GM18867 (cell line): Measurements from ENCODE around the gene OVCH2.
A peak's percentile ranks its signal among the peaks of the same experiment; 100 is the strongest.
"Not testable (repeated sequence)": the region's sequence is repeated elsewhere in the genome, so short reads cannot be mapped to it uniquely, and the experiment has no call there.

Experiments used
- ATAC-seq: cut with Tn5 transposase; IDR thresholded peaks from one replicate; pipeline ENCODE4 v1.9.1; 2021; ENCODE audit warnings: mild to moderate bottlenecking, moderate library complexity; ENCODE audit not compliant: unreplicated experiment

OVCH2 gene, protein sequence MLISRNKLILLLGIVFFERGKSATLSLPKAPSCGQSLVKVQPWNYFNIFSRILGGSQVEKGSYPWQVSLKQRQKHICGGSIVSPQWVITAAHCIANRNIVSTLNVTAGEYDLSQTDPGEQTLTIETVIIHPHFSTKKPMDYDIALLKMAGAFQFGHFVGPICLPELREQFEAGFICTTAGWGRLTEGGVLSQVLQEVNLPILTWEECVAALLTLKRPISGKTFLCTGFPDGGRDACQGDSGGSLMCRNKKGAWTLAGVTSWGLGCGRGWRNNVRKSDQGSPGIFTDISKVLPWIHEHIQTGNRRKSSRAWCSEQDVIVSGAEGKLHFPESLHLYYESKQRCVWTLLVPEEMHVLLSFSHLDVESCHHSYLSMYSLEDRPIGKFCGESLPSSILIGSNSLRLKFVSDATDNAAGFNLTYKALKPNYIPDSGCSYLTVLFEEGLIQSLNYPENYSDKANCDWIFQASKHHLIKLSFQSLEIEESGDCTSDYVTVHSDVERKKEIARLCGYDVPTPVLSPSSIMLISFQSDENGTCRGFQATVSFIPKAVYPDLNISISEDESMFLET

DNA sequence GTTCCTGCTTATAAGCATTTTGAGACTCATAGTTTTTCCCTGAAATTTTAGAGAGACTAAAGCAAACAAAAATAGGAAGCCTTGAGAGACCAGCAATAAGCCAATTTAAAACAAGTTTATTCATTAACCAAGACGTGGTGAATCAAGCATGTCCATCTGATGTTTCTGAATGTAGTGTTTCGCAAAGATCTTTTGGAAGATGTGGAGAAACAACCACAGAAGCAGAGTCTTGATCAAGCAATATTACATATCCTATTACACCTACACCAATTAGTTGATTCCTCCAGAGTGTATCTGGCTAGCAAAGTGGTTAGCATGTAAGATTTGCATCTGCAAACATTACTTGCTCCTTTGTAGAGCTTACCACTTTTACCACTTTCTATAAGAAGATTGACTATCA, at the start of gene OVCH2:
TSS of gene OVCH2 (minus strand) at position 101 of the 400 bp plus-strand sequence. CDS start at position 18, 83 bp downstream.
- ATAC-seq: no peak

DNA sequence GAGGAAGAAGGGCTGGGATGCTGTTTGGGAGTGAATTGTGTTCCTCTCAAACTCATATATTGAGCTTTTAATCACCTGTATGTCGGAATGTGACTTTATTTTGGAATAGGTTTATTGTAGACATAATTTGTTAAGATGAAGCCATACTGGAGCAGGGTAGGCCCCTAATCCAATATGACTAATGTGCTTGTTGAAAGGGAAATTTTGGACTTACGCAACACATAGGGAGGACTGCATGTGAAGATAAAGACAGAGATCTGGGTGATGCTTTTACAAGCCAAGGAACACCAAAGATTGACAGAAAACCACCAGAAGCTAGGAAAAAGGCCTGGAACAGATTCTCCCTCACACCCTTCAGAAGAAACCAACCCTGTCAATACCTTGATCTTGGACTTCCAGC, 43.2 kb upstream of the OVCH2 start:
- ATAC-seq: no peak

DNA sequence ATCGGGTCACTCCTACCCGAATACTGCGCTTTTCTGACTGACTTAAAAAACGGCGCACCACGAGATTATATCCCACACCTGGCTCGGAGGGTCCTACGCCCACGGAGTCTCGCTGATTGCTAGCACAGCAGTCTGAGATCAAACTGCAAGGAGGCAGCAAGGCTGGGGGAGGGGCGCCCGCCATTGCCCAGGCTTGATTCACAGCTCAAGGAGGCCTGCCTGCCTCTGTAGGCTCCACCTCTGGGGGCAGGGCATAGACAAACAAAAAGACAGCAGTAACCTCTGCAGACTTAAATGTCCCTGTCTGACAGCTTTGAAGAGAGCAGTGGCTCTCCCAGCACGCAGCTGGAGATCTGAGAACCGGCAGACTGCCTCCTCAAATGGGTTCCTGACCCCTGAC, 28.5 kb upstream of the OVCH2 start:
- ATAC-seq: not testable (repeated sequence)

DNA sequence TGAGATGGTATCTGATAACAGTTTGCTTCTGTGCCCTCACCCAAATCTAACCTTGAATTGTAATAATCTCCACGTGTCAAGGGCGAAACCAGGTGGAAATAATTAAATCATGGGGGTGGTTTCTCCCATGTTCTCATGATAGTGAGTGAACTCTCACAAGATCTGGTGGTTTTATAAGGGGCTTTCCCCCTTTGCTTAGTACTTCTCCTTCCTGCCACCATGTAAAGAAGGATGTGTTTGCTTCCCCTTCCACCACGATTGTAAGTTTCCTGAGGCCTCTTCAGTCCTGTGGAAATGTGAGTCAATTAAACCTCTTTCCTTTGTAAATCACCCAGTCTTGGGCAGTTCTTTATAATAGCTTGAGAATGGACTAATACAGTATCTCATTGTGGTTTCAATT, 8.5 kb upstream of the OVCH2 start:
- ATAC-seq: no peak

DNA sequence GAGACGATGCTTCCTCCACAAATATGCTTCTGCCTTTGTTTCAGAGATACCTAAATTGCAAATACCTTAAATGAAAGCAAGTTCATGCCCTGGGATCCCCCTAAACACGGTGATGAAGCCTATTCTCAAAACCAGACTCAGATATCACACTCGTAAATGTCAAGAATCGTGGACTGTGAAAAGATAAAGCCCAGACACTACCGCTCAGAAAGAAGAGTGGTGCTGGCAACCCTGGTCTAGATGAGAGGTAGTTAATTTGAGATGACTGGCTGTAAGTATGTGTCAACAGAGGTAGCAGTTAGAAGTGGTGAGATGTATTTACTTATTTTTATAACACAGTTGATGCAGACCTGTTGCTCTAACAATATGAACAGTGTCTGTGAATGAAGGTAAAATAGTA, 2.5 kb downstream of the OVCH2 start:
- ATAC-seq: no peak

DNA sequence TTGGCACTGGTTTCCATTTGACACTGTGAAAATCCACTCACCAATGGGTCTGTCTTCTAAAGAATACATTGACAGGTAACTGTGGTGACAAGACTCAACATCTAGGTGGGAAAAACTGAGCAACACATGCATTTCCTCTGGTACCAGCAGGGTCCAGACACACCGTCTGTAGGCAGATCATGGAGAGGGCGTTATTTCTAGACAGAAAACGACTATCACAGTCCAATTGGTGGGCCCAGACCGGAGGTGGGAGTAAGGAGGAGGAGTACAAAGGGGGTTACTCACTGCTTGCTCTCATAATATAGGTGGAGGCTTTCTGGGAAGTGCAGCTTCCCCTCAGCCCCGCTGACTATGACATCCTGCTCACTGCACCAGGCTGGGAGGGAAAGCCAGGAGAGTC, 9.9 kb downstream of the OVCH2 start:
- ATAC-seq: no peak

DNA sequence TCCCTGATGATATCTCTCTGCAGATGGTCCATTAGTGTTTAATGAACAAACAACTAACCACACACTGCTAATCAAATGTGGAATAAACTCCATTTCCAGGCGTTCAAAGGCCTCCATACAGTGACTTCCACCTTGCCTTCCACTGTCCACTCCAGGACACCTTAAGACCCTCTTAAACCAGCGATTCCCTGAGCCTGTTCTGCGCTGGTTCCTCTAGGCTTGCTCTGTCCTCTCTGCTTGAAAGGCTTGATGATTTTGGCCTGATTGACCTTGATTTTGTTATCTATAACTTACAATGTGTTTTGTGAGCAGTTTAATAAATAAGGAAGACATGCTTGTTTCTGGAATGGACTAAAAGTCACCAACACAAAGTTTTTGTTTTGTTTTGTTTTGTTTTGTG, 12.0 kb downstream of the OVCH2 start:
- peak; percentile 18 for ATAC-seq

DNA sequence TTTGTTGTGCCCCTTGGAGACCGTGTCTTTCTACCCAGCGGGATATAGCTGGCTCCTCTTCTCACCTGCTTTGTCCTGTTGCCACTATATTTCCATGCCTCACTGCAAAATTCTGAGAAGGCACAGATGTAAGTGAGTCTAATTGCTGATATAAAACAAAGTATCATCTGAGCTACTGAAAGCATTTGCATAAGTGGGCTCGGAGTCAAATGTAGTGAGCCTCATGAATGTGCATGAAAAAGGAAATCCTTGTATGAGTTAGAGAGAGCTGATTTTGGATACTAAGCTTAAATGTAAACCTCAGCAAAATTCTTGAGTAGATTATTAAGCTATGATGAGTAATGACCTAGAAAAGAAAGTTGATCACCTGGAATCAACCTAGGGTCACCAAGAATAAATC, 13.9 kb downstream of the OVCH2 start:
- ATAC-seq: no peak

DNA sequence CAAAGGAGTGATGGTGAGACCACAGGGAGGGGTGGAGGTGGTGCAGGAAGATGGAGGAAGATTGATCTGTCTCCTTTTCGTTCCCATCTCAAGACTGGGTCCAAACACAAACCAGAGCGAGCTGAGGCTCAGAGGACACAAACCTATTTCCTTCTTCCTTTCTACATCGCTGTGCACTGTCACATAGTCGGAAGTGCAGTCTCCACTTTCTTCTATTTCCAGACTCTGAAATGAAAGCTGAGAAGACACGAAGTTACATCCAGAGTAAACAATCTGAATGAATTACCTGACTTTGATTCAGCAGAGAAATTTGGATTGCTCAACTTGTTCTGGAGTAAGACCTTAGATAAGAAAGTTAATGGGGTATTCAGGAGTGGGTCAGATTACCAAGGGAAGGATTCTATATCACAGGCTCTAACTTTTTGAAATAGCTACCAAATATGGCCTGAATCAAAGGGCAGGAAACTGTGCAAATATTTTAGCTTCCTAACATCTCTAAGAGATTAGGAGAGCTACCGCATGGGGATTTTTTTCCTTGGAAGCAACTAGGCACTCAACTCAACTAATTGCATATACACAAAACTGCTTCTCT, 14.4 kb downstream of the OVCH2 start:
- no peak for ATAC-seq

DNA sequence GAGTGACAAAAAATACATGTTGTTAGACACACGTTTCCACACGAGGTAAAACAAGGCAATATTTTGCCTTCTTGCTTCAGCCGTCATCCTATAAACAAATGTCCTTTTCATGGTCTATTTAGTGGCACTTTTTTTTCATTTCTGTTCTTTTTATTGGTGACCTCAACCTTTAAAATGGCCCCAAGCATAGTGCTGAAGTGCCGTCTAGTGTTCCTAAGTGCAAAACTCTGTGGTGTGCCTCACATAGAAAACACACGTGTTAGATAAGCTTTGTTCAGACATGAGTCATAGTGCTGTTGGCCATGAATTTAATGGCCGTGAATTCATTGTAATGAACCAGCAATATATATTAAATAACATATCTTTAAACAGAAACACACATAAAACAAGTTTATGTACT, 15.6 kb downstream of the OVCH2 start:
- ATAC-seq: no peak

DNA sequence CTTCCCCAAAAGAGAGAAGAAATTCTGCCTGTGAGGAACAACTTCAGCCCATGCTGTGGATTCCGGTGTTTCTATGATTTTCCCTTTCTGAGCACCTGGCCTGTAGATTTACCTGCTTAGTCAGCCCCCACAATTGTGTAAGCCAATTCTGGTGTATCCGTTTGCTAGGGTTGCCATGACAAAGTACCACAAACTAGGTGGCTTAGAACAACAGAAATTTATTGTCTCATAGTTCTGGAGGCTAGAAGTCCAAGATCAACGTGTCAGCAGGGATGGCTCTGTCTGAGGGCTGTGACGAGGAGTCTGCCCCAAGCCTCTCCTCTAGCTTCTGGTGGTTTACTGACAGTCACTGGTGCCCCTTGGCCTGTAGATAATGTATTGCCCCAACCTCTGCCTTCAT, 17.0 kb downstream of the OVCH2 start:
- ATAC-seq: no peak

DNA sequence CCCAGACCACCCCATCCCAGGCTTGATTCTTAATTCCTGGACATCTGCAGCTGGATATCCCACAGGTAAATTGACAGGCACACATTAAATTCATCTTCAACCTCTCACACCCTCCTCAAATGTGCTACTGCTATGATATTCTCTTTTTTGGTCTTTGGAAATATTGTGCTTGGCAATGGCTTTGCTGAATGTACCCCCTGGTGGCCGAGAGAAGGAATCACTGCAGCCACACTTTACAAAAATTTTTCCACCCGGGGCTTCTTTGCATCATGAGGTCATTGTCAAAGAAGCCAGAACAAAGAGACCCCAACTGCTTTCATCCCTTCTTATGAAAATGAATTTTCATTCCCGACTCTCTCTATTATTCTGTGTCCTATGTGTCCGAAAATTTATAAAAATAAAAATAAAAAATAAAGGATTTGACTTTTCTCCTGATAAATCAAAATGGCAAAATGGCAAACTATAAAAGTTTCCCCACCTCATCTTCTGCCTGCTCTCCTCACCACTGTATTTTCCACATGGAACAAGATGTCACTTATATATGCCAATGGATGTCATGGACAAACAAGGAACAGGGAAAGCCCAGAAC, 17.9 kb downstream of the OVCH2 start:
- ATAC-seq: peak; percentile 78

DNA sequence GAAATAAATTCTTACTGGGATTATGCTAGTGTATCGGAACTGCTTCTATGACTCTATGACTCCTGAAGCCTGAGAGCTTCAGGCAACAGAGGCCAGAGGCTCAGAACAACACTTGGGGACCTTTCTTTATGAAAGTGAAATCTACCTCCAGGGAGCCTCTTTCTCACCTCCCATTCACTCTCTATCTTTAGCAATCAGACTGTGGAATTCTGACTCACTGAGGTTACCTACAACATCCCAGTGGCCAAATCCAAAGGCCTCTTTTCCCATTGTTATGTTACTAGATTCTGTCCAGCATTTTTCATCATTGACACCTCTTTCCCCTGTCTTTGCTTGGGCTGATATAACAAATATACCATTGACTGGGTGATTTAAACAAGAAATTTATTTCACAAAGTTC, 18.9 kb downstream of the OVCH2 start:
- ATAC-seq: no peak

DNA sequence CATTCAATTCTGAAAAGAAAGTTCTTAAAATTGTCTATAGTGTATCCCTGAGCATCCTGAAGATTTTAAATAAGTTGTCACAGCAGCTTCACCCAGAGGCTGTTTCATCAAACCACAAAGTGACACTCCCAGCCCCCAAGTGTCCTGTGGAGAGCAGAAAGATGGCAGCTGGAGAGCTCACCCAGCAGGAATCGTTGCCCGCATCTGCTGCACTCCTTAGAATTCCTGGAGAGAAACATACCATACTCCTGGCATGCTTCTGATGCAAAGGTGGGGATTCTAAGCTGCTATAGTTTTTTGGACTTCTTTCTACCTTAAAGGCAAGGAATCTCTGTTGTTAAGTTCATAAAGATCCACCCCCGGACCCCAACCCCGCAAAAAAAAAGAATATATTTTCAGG, 19.5 kb downstream of the OVCH2 start:
- no peak for ATAC-seq

DNA sequence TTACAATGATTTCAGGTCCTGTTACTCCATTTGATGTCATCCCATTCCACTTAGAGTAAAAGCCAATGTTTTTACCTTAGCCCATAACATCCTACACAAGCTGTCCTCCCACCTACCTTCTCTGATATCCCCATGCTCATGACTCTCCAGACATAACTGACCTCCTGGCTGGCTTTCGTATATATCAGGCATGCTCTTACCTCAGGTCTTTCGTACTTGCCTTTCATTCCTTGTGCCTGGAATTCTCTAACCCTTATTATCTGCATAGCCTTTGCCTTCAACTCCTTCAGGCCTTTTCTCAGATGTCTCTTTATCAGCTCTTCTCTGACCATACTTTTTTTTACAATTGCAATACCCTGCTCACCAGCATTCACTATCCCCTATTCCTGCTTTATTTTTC, 22.7 kb downstream of the OVCH2 start:
- no peak for ATAC-seq

DNA sequence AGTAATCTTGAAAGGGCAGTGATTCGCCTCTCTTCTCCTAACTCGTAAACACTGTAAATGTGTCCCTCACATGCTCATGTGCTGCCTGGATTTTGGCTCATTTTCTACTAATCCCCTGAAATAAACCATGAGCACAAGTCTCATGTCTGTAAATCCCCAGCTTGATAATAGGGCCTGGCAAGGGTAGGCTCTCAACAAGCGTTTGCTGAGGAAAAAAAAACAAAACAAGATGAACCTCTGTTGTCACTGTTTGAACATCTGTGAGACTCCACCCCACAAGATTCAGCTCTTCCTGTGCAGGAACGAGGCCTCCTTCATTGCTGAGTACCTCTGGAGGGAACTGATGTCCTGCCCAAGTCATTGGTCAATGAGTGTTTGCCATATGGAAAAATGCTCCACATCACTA, 28.5 kb downstream of the OVCH2 start:
- ATAC-seq: no peak

DNA sequence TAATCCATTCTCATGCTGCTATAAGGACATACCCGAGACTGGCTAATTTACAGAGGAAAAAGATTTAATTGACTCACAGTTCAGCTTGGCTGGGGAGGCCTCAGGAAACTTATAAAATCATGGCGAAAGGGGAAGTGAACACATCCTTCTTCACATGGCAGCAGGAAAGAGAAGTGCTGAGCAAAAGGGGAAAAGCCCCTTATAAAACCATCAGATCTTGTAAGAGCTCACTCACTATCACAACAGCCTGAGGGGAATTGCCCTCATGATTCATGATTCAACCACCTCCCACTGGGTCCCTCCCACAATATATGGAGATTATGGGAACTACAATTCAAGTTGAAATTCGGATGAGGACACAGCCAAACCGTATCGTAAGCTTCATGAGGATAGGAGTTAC, 29.2 kb downstream of the OVCH2 start:
- ATAC-seq: no peak

DNA sequence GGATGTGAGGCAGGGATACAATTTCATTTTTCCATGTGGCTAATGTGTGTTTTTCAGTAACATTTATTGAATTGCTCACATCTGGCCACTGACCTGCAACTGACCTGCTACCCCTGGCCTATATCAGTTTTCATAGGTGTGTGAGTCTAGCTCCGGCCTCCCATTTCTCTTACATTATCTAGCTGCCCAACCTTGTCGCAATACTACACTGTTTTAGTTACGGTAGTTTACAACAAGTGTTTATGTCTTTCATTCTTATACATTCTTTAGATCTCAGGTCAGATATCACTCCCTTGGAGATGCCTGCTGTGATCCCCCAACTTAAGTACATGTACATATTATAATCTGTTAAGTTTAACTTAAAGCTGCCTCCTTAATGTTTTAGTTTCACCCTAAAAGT, 30.6 kb downstream of the OVCH2 start:
- ATAC-seq: no peak

DNA sequence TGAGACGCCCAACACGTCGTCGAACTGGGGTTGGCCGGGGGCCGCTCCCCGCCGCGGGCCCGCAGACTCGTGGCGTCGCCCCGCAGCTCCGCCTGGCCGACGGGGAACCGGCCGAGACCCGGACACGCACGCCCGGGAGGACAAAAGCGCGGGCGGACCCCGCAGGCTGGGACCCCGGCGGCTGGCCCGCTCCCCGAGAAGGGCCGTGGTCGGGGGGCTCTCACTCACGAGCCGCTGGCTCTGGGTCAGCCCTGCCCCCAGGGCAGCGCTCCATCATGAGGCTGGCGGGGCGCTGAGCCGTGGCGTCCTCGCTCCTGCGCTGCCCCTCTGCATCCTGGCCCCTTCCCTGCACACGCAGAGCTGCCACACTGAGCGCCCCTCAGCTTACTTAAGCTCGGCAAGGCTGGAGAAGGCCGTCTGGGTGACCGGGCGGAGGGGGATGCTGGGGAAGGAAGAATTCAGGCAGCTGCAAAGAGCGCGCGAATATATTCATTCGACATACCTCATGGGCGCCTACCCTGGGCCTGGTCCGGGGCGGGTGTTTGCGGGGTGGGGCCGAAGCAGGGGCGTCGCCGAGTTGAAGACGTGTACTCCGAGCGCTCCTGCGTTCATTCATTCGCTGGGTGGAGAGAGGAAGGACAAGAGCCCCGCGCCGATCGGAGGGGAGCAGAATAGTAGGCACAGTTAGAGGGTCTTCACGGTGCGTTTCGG, 32.4 kb downstream of the OVCH2 start:
- ATAC-seq: peak; percentile 18

DNA sequence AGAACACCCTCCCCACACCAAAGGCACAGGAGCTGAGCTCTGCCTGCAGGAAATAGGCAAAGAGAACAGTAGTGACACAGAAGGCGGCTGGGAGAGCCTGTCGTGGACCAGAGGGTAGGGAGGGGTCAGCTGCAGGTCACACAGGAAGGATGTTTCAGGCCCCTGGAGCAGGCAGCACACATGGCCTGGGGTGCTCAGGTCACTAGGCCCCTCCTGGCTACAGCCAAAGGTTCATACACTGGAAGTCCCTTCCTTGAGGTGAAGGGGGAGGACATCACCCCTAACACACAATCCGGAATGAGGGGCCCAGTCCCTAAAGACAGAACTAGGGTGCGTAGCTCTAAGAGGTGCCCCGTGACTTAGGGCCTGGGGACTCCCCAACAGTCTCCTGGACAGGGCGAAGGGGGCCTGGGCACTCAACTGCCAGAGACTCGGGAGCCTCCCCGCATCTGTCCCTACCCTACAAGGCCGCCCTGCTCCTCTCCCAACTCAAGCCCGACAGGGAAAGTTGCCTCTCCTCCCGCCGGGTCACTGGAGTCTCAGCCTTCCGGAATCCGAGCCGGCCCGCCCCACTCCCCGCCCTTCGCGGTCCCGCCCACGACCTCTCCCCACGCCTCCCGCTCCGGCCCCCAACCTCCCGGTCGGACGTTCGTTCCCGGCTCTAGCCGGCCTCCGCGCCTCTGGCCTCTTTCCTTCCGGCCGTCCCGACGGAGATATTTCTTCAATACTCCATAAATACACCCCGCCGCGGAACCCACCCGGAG, 33.1 kb downstream of the OVCH2 start, which contains the start of gene CYB5R2:
TSS of gene CYB5R2 (minus strand) at position 541 of the 764 bp plus-strand sequence. CDS start 675 bp downstream, outside the sequence.
- peak; percentile 54 for ATAC-seq
